Astrocyte (in vitro differentiated cells and primary cell): ENCODE results near the gene GPD2. TPM values are rescaled to one million over a fixed set of nuclear protein-coding genes. Genes with fewer than 3 reads are reported as not detected.

ENCODE experiments used
- DNase-seq: peaks from one replicate; pipeline ENCODE4 v3.0.0-alpha.2; 2010; ENCODE audit warnings: low read depth
- FAIRE-seq: peaks from 2 replicates; lab custom pipeline; 2011; peaks lifted over from hg19 to GRCh38; lab: Jason Lieb, UNC
- H2AFZ ChIP-seq: 2 replicates; pipeline ENCODE4 v1.6.0; 2012; ENCODE audit warnings: low read depth, low read length, inconsistent platforms
- H3K27ac ChIP-seq: 2 replicates; pipeline ENCODE4 v1.5.1; 2011; ENCODE audit warnings: low read depth, low read length, inconsistent platforms
- H3K27me3 ChIP-seq: 2 replicates; pipeline ENCODE4 v1.6.0; 2011; ENCODE audit warnings: low read length, inconsistent platforms; ENCODE audit not compliant: insufficient read depth
- H3K36me3 ChIP-seq: 2 replicates; pipeline ENCODE4 v1.5.1; 2011; ENCODE audit warnings: low read length, inconsistent platforms; ENCODE audit not compliant: insufficient read depth
- H3K4me1 ChIP-seq: 2 replicates; pipeline ENCODE4 v1.5.1; 2011; ENCODE audit warnings: low read length, inconsistent platforms; ENCODE audit not compliant: insufficient read depth
- H3K4me2 ChIP-seq: 2 replicates; pipeline ENCODE4 v1.6.0; 2012; ENCODE audit warnings: low read length, inconsistent platforms
- H3K4me3 ChIP-seq: 2 replicates; pipeline ENCODE4 v1.5.1; 2011; ENCODE audit warnings: low read depth, mild to moderate bottlenecking, low read length, inconsistent platforms; ENCODE audit not compliant: insufficient read depth
- H3K79me2 ChIP-seq: 2 replicates; pipeline ENCODE4 v1.6.0; 2012; ENCODE audit warnings: mild to moderate bottlenecking, low read length, inconsistent platforms; ENCODE audit not compliant: insufficient read depth
- H3K9ac ChIP-seq: 2 replicates; pipeline ENCODE4 v1.6.0; 2012; ENCODE audit warnings: mild to moderate bottlenecking, low read length, inconsistent platforms
- H3K9me3 ChIP-seq: 2 replicates; pipeline ENCODE4 v1.5.1; 2012; ENCODE audit warnings: low read depth, mild to moderate bottlenecking, low read length, inconsistent platforms; ENCODE audit not compliant: insufficient read depth
- H4K20me1 ChIP-seq: 2 replicates; pipeline ENCODE4 v1.6.0; 2012; ENCODE audit warnings: low read length, inconsistent platforms; ENCODE audit not compliant: insufficient read depth
- H3K27ac Mint-ChIP-seq: one replicate; pipeline ENCODE4 v1.8.0; 2021; ENCODE audit warnings: mild to moderate bottlenecking, mixed read lengths; ENCODE audit not compliant: unreplicated experiment
- H3K27me3 Mint-ChIP-seq: one replicate; pipeline ENCODE4 v1.8.0; 2021; ENCODE audit warnings: low read depth, mixed read lengths; ENCODE audit not compliant: unreplicated experiment
- H3K36me3 Mint-ChIP-seq: one replicate; pipeline ENCODE4 v1.8.0; 2021; ENCODE audit warnings: low read depth, mixed read lengths; ENCODE audit not compliant: unreplicated experiment
- H3K4me1 Mint-ChIP-seq: one replicate; pipeline ENCODE4 v1.8.0; 2021; ENCODE audit warnings: low read depth, mixed read lengths; ENCODE audit not compliant: unreplicated experiment
- H3K4me3 Mint-ChIP-seq: one replicate; pipeline ENCODE4 v1.8.0; 2021; ENCODE audit warnings: mild to moderate bottlenecking, moderate library complexity, mixed read lengths; ENCODE audit not compliant: unreplicated experiment
- H3K9me3 Mint-ChIP-seq: one replicate; pipeline ENCODE4 v1.8.0; 2021; ENCODE audit warnings: mild to moderate bottlenecking, mixed read lengths; ENCODE audit not compliant: unreplicated experiment
- EZH2 ChIP-seq: IDR thresholded peaks from 2 replicates; pipeline ENCODE4 v1.6.1; 2012; ENCODE audit warnings: mild to moderate bottlenecking, low read length, inconsistent platforms; ENCODE audit not compliant: insufficient read depth
- total RNA-seq: library from RNA; stranded (reverse); gene quantifications from 2 replicates; pipeline ENCODE4 v1.2.1, GENCODE V29; 2021
- TF ChIP-seq, protein P1 (sequence below): IDR thresholded peaks from 2 replicates; pipeline ENCODE4 v1.5.1; 2011; ENCODE audit warnings: low read depth, mild to moderate bottlenecking, inconsistent platforms, low read length, moderate library complexity; ENCODE audit not compliant: insufficient read depth

Gene GPD2
- total RNA-seq, 1 donor from 2014 or later = 29.0 TPM

DNA sequence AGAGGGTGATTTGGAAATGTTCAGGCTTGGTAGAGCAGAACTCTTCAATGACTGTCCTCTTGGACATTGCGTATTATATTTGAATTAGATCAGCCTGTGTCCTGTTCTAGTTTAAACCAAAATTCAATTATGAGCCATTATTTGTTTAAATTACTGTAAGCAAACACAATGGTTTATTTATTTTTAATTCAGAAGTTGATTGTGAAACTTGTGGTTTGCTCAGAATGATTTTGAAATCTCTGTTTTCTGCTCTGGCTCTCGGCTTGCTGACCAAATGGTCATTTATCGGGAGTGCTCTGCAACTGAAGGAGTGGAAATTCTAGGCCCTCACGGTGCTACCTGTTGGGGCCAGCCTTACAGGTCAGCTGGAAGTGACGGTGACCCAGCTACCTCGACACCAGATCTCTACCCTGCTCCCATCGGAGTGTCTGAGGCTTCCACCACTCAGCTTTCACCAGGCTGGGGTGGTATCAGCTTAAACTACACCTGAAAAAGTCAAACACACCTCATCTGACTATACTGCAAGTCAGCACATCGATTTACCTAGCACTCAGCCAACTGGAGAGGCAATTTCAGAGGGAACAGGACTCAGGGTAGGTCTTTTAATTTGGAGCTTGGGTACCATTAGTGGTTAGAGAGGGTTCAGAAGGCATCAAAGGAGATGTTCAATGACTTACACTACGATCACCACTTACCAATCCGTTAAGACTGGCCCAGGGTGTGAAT, 36.8 kb upstream of the GPD2 start:
- Histone ChIP-seq H3K79me2 (no peaks in the 10 kb centered on the region), H2AFZ (peak overlapping the region; percentile 83), H3K9me3 (no peaks in the 10 kb centered on the region), H4K20me1 (no peaks in the 10 kb centered on the region), H3K27me3 (no peaks in the 10 kb centered on the region), H3K27ac (no peak overlapping the region), H3K4me1 (peaks cover 4% of the 10 kb centered on the region), H3K4me2 (peak overlapping the region; percentile 91), H3K4me3 (peak overlapping the region; percentile 89), H3K9ac (peak overlapping the region; percentile 81), H3K36me3 (no peaks in the 10 kb centered on the region)
- DNase-seq (no peak), FAIRE-seq (no peak)
- Mint-ChIP-seq H3K27me3 (no peaks in the 10 kb centered on the region), H3K4me1 (peaks cover 1% of the 10 kb centered on the region), H3K9me3 (no peaks in the 10 kb centered on the region), H3K36me3 (no peaks in the 10 kb centered on the region), H3K27ac (no peak overlapping the region), H3K4me3 (peak overlapping the region; percentile 93)
- no peak for TF ChIP-seq EZH2
- TF ChIP-seq, protein P1, sequence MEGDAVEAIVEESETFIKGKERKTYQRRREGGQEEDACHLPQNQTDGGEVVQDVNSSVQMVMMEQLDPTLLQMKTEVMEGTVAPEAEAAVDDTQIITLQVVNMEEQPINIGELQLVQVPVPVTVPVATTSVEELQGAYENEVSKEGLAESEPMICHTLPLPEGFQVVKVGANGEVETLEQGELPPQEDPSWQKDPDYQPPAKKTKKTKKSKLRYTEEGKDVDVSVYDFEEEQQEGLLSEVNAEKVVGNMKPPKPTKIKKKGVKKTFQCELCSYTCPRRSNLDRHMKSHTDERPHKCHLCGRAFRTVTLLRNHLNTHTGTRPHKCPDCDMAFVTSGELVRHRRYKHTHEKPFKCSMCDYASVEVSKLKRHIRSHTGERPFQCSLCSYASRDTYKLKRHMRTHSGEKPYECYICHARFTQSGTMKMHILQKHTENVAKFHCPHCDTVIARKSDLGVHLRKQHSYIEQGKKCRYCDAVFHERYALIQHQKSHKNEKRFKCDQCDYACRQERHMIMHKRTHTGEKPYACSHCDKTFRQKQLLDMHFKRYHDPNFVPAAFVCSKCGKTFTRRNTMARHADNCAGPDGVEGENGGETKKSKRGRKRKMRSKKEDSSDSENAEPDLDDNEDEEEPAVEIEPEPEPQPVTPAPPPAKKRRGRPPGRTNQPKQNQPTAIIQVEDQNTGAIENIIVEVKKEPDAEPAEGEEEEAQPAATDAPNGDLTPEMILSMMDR = no peak

DNA sequence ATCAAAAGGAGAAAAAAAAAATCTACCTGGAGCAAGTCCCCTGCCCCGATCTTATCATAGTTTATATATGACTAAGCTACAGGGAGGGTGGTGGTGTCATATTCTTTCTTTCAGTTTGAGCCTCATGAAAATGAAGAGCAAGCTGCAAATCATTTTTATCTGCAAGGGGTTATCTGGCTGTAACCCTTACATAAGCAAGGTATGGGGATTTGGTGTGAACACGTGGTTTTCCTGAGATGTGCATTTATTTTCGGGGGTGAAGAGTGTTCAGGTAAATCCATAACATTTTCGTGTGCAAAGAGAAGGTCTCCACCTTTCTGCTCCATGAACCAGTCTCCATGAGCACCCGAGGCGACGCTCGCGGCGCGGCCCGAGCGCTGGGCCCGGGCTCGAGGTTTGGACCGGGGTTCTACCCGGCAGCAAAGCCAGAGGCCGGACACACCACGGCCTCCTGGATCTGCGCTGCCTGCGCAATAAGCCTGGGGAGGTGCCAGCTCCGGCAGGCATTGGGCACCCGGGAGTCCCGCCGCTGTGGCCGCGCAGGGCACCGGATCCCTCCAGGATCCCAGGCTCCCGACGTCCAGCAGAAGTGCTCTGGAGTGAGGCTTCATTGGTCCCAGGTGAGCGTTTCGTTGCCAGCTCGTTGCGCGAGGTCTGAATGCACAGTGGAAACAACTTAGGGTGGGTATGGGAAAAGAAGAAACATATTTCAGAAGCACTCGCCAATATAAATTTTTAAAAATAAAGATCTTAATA, 36.1 kb upstream of the GPD2 start:
- H3K9ac ChIP-seq = peak overlapping the region; percentile 81
- H3K4me1 ChIP-seq = peaks cover 4% of the 10 kb centered on the region
- H4K20me1 ChIP-seq = no peaks in the 10 kb centered on the region
- no peaks in the 10 kb centered on the region for H3K9me3 Mint-ChIP-seq
- peak overlapping the region; percentile 93 for H3K4me3 Mint-ChIP-seq
- peak overlapping the region; percentile 89 for H3K4me3 ChIP-seq
- no peaks in the 10 kb centered on the region for H3K79me2 ChIP-seq
- no peaks in the 10 kb centered on the region for H3K27me3 Mint-ChIP-seq
- DNase-seq (peak; percentile 53), FAIRE-seq (no peak)
- H3K36me3 ChIP-seq = no peaks in the 10 kb centered on the region
- H3K27me3 ChIP-seq = no peaks in the 10 kb centered on the region
- peak overlapping the region; percentile 83 for H2AFZ ChIP-seq
- peak overlapping the region; percentile 91 for H3K4me2 ChIP-seq
- TF ChIP-seq EZH2 = no peak
- TF ChIP-seq, protein P1 = no peak
- H3K27ac ChIP-seq = peak overlapping the region; percentile 51
- H3K9me3 ChIP-seq = no peaks in the 10 kb centered on the region
- peaks cover 1% of the 10 kb centered on the region for H3K4me1 Mint-ChIP-seq
- H3K27ac Mint-ChIP-seq = peak overlapping the region; percentile 29
- no peaks in the 10 kb centered on the region for H3K36me3 Mint-ChIP-seq
